Measurements from ENCODE around the gene GMFB. TPM values are rescaled to one million over a fixed set of nuclear protein-coding genes. Genes with fewer than 3 reads are reported as not detected.

The GMFB gene
- total and polyA plus RNA-seq, 10 of the 15 experiments (the other 5 are each of a cell fraction or from before 2014, with no cell fraction given), result 29.3 to 71.0 (median 50.8) TPM

- TF ChIP-seq NFYB (IDR thresholded peaks at IDR 0.05; ENCODE audit: insufficient read depth, low read depth, low read length) (no peak), NR2F1 (conservative IDR thresholded peaks at IDR 0.05) (peak; percentile 24; the same call in 1 of the 2 replicates), ETV6 (conservative IDR thresholded peaks at IDR 0.05 in 1 of 2, IDR thresholded peaks at IDR 0.05 in 1 of 2; ENCODE audit: borderline replicate concordance in 1 of 2, low read depth in 1 of 2) (no peak), ZNF384 (IDR thresholded peaks at IDR 0.05; ENCODE audit: borderline replicate concordance, low read depth, low read length) (peak; percentile 45; the same call in 1 of the 2 replicates), MEF2B (IDR thresholded peaks at IDR 0.05; ENCODE audit: partially characterized antibody, poor library complexity, severe bottlenecking) (no peak), POU2F2 (IDR thresholded peaks at IDR 0.05; ENCODE audit: borderline replicate concordance, low read depth, low read length) (0 out of 3 replicates have a peak, but pooled peaks have one; percentile 63), MTA2 (IDR thresholded peaks at IDR 0.05; ENCODE audit: low read depth) (peak; percentile 36; the same call in 1 of the 2 replicates), HDAC6 (IDR thresholded peaks at IDR 0.05; ENCODE audit: unreplicated experiment) (peak; percentile 28), MAX (IDR thresholded peaks at IDR 0.05; ENCODE audit: low read depth, low read length) (no peak), EP300 (IDR thresholded peaks at IDR 0.05; ENCODE audit: borderline replicate concordance in 1 of 2, control insufficient read depth in 1 of 2, low read depth in 2 of 2, low read length in 2 of 2) (peak in 1 of 2 experiments; percentile 22; a peak in 1 of 4 replicates), NFIC (IDR thresholded peaks at IDR 0.05; ENCODE audit: low read depth, low read length) (0 out of 2 replicates have a peak, but pooled peaks have one; percentile 51), ATF7 (IDR thresholded peaks at IDR 0.05; ENCODE audit: low read depth) (peak; percentile 50), PRDM15 (CRISPR knock-in tag; IDR thresholded peaks at IDR 0.05) (no peak), RELB (IDR thresholded peaks at IDR 0.05; ENCODE audit: low read depth) (0 out of 2 replicates have a peak, but pooled peaks have one; percentile 33), RFX5 (IDR thresholded peaks at IDR 0.05; ENCODE audit: low read depth, low read length) (no peak), JUNB (IDR thresholded peaks at IDR 0.05) (peak; percentile 83)
Observed at GRCh38 chr14:54435500-54435981, 53.2 kb downstream of the GMFB start (continued).
